GM18909 (cell line): ENCODE measurements around the gene SLC16A8.
"Not testable (repeated sequence)": the region's sequence is repeated elsewhere in the genome, so short reads cannot be mapped to it uniquely, and the experiment has no call there.

Experiments used
- ATAC-seq: cut with Tn5 transposase; IDR thresholded peaks from one replicate; pipeline ENCODE4 v1.9.1; 2021; ENCODE audit warnings: mild to moderate bottlenecking; ENCODE audit not compliant: unreplicated experiment, poor library complexity

The SLC16A8 gene

GRCh38 chr22:38088629-38089473 lies 4.9 kb upstream of the SLC16A8 start:
- ATAC-seq: no peak

GRCh38 chr22:38087855-38088254 lies 3.9 kb upstream of the SLC16A8 start:
- no peak for ATAC-seq

GRCh38 chr22:38086942-38087341 lies 3.0 kb upstream of the SLC16A8 start:
- ATAC-seq: no peak

GRCh38 chr22:38086001-38086845 lies 2.2 kb upstream of the SLC16A8 start:
- ATAC-seq: no peak

GRCh38 chr22:38085501-38085900 lies 1.5 kb upstream of the SLC16A8 start:
- no peak for ATAC-seq

GRCh38 chr22:38085056-38085455 lies 1.1 kb upstream of the SLC16A8 start:
- no peak for ATAC-seq

GRCh38 chr22:38082986-38083710 lies 836 bp downstream of the SLC16A8 start:
- ATAC-seq: no peak

- ATAC-seq: no peak
Observed at GRCh38 chr22:38081941-38082828, 1.8 kb downstream of the SLC16A8 start.

GRCh38 chr22:38081636-38081940 lies 2.4 kb downstream of the SLC16A8 start:
- no peak for ATAC-seq

- ATAC-seq: no peak
Observed at GRCh38 chr22:38080850-38081635, 2.9 kb downstream of the SLC16A8 start.

- no peak for ATAC-seq
Observed at GRCh38 chr22:38080474-38080849, 3.5 kb downstream of the SLC16A8 start.

GRCh38 chr22:38079804-38080203 lies 4.2 kb downstream of the SLC16A8 start:
- ATAC-seq: no peak

GRCh38 chr22:38079208-38079607 lies 4.8 kb downstream of the SLC16A8 start:
- ATAC-seq: not testable (repeated sequence)

GRCh38 chr22:38078046-38078840 lies 5.7 kb downstream of the SLC16A8 start:
- no peak for ATAC-seq

GRCh38 chr22:38077595-38077994 lies 6.4 kb downstream of the SLC16A8 start:
- no peak for ATAC-seq

- ATAC-seq: no peak
Observed at GRCh38 chr22:38077096-38077495, 6.9 kb downstream of the SLC16A8 start.

- ATAC-seq: no peak
Observed at GRCh38 chr22:38075961-38076360, 8.0 kb downstream of the SLC16A8 start.

- no peak for ATAC-seq
Observed at GRCh38 chr22:38075105-38075825, 8.7 kb downstream of the SLC16A8 start.
